Transverse colon (tissue), 3 donors: Measurements from ENCODE around the gene RASGRP3.
A peak's percentile ranks its signal among the peaks of the same experiment; 100 is the strongest.

Experiments
- EP300 ChIP-seq: sonication (generic); formaldehyde crosslinking; IDR thresholded peaks from one replicate; pipeline ENCODE4 v1.6.1; 2017; ENCODE audit warnings: antibody characterized with exemption, low read depth
- POLR2A ChIP-seq: fragments of 450-650 bp; IDR thresholded peaks from one replicate; pipeline ENCODE4 v1.6.1; 2016; ENCODE audit warnings: antibody characterized with exemption, mild to moderate bottlenecking, moderate library complexity
- TF ChIP-seq, protein P1 (sequence below), 5 experiments: fragments of 200-600 bp in 3 of 5; fragments of 450-650 bp in 2 of 5; sonication (generic) in 3 of 5; IDR thresholded peaks; 1 replicate in 2 of 5; 2 replicates in 3 of 5; pipeline ENCODE4 v1.5.1; 2016 to 2017; ENCODE audit warnings: antibody characterized with exemption in 5 of 5, inconsistent platforms in 3 of 5, mild to moderate bottlenecking in 2 of 5, moderate library complexity in 1 of 5

GRCh38 chr2:33441235-33441810 lies 35.1 kb upstream of the RASGRP3 start:
- TF ChIP-seq, protein P1, sequence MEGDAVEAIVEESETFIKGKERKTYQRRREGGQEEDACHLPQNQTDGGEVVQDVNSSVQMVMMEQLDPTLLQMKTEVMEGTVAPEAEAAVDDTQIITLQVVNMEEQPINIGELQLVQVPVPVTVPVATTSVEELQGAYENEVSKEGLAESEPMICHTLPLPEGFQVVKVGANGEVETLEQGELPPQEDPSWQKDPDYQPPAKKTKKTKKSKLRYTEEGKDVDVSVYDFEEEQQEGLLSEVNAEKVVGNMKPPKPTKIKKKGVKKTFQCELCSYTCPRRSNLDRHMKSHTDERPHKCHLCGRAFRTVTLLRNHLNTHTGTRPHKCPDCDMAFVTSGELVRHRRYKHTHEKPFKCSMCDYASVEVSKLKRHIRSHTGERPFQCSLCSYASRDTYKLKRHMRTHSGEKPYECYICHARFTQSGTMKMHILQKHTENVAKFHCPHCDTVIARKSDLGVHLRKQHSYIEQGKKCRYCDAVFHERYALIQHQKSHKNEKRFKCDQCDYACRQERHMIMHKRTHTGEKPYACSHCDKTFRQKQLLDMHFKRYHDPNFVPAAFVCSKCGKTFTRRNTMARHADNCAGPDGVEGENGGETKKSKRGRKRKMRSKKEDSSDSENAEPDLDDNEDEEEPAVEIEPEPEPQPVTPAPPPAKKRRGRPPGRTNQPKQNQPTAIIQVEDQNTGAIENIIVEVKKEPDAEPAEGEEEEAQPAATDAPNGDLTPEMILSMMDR (IDR thresholded peaks at IDR 0.05), result peak in 4 of 5 experiments; percentile 31 to 39 (median 34)
- TF ChIP-seq EP300 (no peak), POLR2A (no peak)
